Neural cell (in vitro differentiated cells): Measurements from ENCODE around the gene TMEM259.

Source experiments
- CTCF ChIP-seq: fragments of 450-650 bp; IDR thresholded peaks from 2 replicates; pipeline ENCODE4 v1.5.1; 2014; ENCODE audit warnings: antibody characterized with exemption, mild to moderate bottlenecking, moderate library complexity; ENCODE audit not compliant: poor library complexity, severe bottlenecking
- EP300 ChIP-seq: fragments of 450-650 bp; conservative IDR thresholded peaks from 2 replicates; pipeline ENCODE4 v1.6.1; 2014; ENCODE audit warnings: antibody characterized with exemption, mild to moderate bottlenecking, moderate library complexity; ENCODE audit not compliant: poor library complexity, severe bottlenecking
- EZH2 ChIP-seq: fragments of 200-600, 300-800 bp; shearing (Covaris generic), sonication (generic); IDR thresholded peaks from 2 replicates; pipeline ENCODE4 v1.6.1; 2014; ENCODE audit warnings: antibody characterized with exemption, low read length, borderline replicate concordance, mild to moderate bottlenecking; ENCODE audit not compliant: insufficient read depth, poor library complexity, severe bottlenecking
- POLR2AphosphoS5 ChIP-seq: IDR thresholded peaks from 2 replicates; pipeline ENCODE4 v1.6.1; 2012
- REST ChIP-seq: IDR thresholded peaks from 2 replicates; pipeline ENCODE4 v1.6.1; 2012; ENCODE audit warnings: borderline replicate concordance
- TAF1 ChIP-seq: IDR thresholded peaks from 2 replicates; pipeline ENCODE4 v1.6.1; 2012; ENCODE audit warnings: low read depth

GRCh38 chr19:1027650-1028061, 6.7 kb upstream of the TMEM259 start:
- no peak for TF ChIP-seq POLR2AphosphoS5
- no peak for TF ChIP-seq REST
- TF ChIP-seq CTCF = no peak
- TF ChIP-seq EZH2 = no peak
- no peak for TF ChIP-seq EP300
- no peak for TF ChIP-seq TAF1
